ENCODE results near the gene MBOAT7.
"Not testable (repeated sequence)": the region's sequence is repeated elsewhere in the genome, so short reads cannot be mapped to it uniquely, and the experiment has no call there.

Gene MBOAT7

GRCh38 chr19:54186351-54186750 lies 3.0 kb downstream of the MBOAT7 start:
- ChIA-PET CTCF (interaction anchor here (1.0 to 1.1 kb wide), 3 partner anchors 13 to 18 kb away, joined by 3 read pairs; no protein-coding TSS in a partner anchor), POLR2A (interaction anchor here (0.9 kb wide), 1 partner anchor 11 kb away, joined by 3 read pairs; no protein-coding TSS in a partner anchor)
- TF ChIP-seq, protein P1, sequence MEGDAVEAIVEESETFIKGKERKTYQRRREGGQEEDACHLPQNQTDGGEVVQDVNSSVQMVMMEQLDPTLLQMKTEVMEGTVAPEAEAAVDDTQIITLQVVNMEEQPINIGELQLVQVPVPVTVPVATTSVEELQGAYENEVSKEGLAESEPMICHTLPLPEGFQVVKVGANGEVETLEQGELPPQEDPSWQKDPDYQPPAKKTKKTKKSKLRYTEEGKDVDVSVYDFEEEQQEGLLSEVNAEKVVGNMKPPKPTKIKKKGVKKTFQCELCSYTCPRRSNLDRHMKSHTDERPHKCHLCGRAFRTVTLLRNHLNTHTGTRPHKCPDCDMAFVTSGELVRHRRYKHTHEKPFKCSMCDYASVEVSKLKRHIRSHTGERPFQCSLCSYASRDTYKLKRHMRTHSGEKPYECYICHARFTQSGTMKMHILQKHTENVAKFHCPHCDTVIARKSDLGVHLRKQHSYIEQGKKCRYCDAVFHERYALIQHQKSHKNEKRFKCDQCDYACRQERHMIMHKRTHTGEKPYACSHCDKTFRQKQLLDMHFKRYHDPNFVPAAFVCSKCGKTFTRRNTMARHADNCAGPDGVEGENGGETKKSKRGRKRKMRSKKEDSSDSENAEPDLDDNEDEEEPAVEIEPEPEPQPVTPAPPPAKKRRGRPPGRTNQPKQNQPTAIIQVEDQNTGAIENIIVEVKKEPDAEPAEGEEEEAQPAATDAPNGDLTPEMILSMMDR (IDR thresholded peaks at IDR 0.05; ENCODE audit: control extremely low read depth, extremely low read depth, low read depth, missing control alignments) = no peak
- DNase-seq (ENCODE audit: extremely low spot score) = no peak

- DNase-seq (ENCODE audit: extremely low spot score) = no peak
- POLR2A ChIA-PET = no interaction called here
- CTCF ChIA-PET = interaction anchor here (1.1 to 3.1 kb wide), 2 partner anchors 13 to 16 kb away, joined by 4 to 13 read pairs; no protein-coding TSS in a partner anchor
- TF ChIP-seq, protein P1 (IDR thresholded peaks at IDR 0.05; ENCODE audit: control extremely low read depth, extremely low read depth, low read depth, missing control alignments) = no peak
Measured at GRCh38 chr19:54183431-54183830, 5.9 kb downstream of the MBOAT7 start.

- DNase-seq (ENCODE audit: extremely low spot score) = not testable (repeated sequence)
- ChIA-PET CTCF (interaction anchor here (3.1 kb wide), 1 partner anchor 14 kb away, joined by 13 read pairs; no protein-coding TSS in a partner anchor), POLR2A (interaction anchor here (0.5 kb wide), 1 partner anchor 9 kb away, joined by 5 read pairs; the partner anchor contains the start of gene TMC4)
Measured at GRCh38 chr19:54181894-54182293, 7.5 kb downstream of the MBOAT7 start.

GRCh38 chr19:54180691-54181091 lies 8.7 kb downstream of the MBOAT7 start:
- CTCF ChIA-PET = interaction anchor here (1.2 kb wide), 1 partner anchor 12 kb away, joined by 5 read pairs; no protein-coding TSS in a partner anchor
- POLR2A ChIA-PET = no interaction called here
- no peak for DNase-seq (ENCODE audit: extremely low spot score)
- TF ChIP-seq, protein P1 (IDR thresholded peaks at IDR 0.05; ENCODE audit: control extremely low read depth, extremely low read depth, low read depth, missing control alignments) = no peak

- ChIA-PET CTCF (interaction anchor here (0.7 to 1.2 kb wide), 2 partner anchors 9 to 12 kb away, joined by 3 to 5 read pairs; partner anchors contain the start of gene MBOAT7), POLR2A (no interaction called here)
- DNase-seq (ENCODE audit: extremely low spot score) = no peak
- TF ChIP-seq, protein P1 (IDR thresholded peaks at IDR 0.05; ENCODE audit: control extremely low read depth, extremely low read depth, low read depth, missing control alignments) = no peak
Measured at GRCh38 chr19:54179921-54180461, 9.4 kb downstream of the MBOAT7 start.

GRCh38 chr19:54179262-54179852 lies 10.0 kb downstream of the MBOAT7 start:
- POLR2A ChIA-PET = no interaction called here
- no peak for DNase-seq (ENCODE audit: extremely low spot score)
- TF ChIP-seq, protein P1 (IDR thresholded peaks at IDR 0.05; ENCODE audit: control extremely low read depth, extremely low read depth, low read depth, missing control alignments) = no peak
- CTCF ChIA-PET = interaction anchor here (1.2 to 1.7 kb wide), 4 partner anchors 9 to 53 kb away, joined by 3 to 5 read pairs (median 4); partner anchors contain the start of gene MBOAT7

All from GM10248 (cell line).